Measurements from ENCODE around the gene SEMA5A. TPM values are rescaled to one million over a fixed set of nuclear protein-coding genes. Genes with fewer than 3 reads are reported as not detected.

The SEMA5A gene
- total RNA-seq, 3 donors from 2014 or later = 20.3 to 43.8 (median 33.6) TPM

DNA sequence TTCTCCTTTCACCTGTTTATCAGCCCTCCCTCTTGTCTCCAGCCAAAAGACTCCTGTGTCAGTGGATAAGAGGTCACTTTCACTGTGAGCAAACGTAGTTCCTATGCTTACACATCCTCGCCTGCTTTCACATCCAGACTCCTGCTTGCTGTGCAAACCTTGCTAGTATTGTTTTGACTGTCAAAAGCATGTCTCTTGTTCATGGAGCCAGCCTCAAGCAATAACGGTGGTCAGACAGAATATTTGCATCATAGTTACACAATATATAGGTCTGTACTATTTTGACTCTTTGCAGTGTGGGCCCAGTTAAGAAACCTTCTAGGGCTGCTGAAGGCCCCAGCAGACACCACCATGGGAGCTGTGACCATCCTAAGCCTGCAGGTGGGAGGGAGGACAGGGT is 420.0 kb downstream of the SEMA5A start:
- no peaks in the 10 kb centered on the region for H3K36me3 ChIP-seq (ENCODE audit: low read depth)

GRCh38 chr5:9124838-9125237 is 421.0 kb downstream of the SEMA5A start:
- no peak for DNase-seq
- H3K36me3 ChIP-seq (ENCODE audit: low read depth) = no peaks in the 10 kb centered on the region
- no peaks in the 10 kb centered on the region for H3K9me3 ChIP-seq
- no peak for ATAC-seq
- no peaks in the 10 kb centered on the region for H3K4me1 ChIP-seq (ENCODE audit: low read depth)
- TF ChIP-seq CTCF (IDR thresholded peaks at IDR 0.05) = no peak
- intact Hi-C loops (cut with DNase I, micrococcal nuclease) = no loop called here
- no peak overlapping the region for H3K4me3 ChIP-seq

More for the DNA sequence above, 420.0 kb downstream of the SEMA5A start:
- intact Hi-C loops (cut with DNase I, micrococcal nuclease) = no loop called here
- H3K4me3 ChIP-seq = no peak overlapping the region
- no peak for DNase-seq
- TF ChIP-seq CTCF (IDR thresholded peaks at IDR 0.05) = no peak
- ATAC-seq = no peak
- no peaks in the 10 kb centered on the region for H3K9me3 ChIP-seq
- H3K4me1 ChIP-seq (ENCODE audit: low read depth) = no peaks in the 10 kb centered on the region

DNA sequence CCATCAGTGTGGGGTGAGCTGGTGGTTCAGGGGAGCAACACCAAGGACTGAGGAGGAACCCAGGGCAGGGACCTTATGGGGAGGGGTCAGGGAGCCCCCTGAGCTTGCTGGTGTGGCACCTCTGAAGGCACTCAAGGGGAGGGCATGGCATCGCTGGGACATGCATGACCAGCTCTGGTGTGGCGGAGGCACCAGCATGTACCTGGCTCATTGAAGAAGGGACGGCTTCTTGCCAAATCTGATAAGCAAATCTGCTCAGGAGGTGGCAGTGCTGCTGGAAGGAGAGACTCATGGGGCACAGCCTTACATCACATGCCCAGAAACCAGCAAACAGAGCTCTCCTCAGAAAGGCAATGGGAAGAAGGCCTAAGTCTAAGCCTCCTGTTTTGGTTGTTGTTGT is 421.8 kb downstream of the SEMA5A start:
- Histone ChIP-seq H3K4me1 (ENCODE audit: low read depth) (no peaks in the 10 kb centered on the region), H3K9me3 (no peaks in the 10 kb centered on the region), H3K36me3 (ENCODE audit: low read depth) (no peaks in the 10 kb centered on the region), H3K4me3 (no peak overlapping the region)
- no peak for DNase-seq
- intact Hi-C loops (cut with DNase I, micrococcal nuclease) = no loop called here
- TF ChIP-seq CTCF (IDR thresholded peaks at IDR 0.05) = no peak
- ATAC-seq = no peak

GRCh38 chr5:9122528-9122927 is 423.3 kb downstream of the SEMA5A start:
- no peaks in the 10 kb centered on the region for H3K4me1 ChIP-seq (ENCODE audit: low read depth)
- intact Hi-C loops (cut with DNase I, micrococcal nuclease) = no loop called here
- no peaks in the 10 kb centered on the region for H3K36me3 ChIP-seq (ENCODE audit: low read depth)
- DNase-seq (no peak), ATAC-seq (no peak)
- no peak overlapping the region for H3K4me3 ChIP-seq
- TF ChIP-seq CTCF (IDR thresholded peaks at IDR 0.05) = no peak
- H3K9me3 ChIP-seq = no peaks in the 10 kb centered on the region

DNA sequence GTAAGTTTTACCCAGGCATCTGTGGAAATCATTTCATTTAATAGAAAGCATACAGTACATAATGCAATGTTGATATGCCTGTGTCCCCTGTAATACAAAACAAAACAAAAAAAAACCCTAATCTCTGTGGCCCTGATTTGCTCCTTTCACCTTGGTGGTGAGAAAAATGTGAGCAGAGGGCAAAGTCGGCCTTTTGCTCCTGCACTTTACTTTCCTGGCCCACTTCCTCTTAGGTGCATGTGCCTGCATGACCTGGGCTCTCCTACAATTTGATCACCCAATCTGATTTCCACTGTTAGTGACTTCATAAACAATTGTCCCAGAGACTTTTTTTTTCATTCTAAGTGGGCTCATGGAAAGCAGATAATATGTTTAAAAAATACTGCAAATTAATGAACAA is 424.3 kb downstream of the SEMA5A start:
- Histone ChIP-seq H3K4me1 (ENCODE audit: low read depth) (no peaks in the 10 kb centered on the region), H3K36me3 (ENCODE audit: low read depth) (no peaks in the 10 kb centered on the region), H3K4me3 (no peak overlapping the region), H3K9me3 (no peaks in the 10 kb centered on the region)
- no peak for TF ChIP-seq CTCF (IDR thresholded peaks at IDR 0.05)
- intact Hi-C loops (cut with DNase I, micrococcal nuclease) = no loop called here
- DNase-seq (peak in 1 of 3 donors; percentile 17), ATAC-seq (peak; percentile 60)

GRCh38 chr5:9118852-9119251 is 427.0 kb downstream of the SEMA5A start:
- no peaks in the 10 kb centered on the region for H3K9me3 ChIP-seq
- DNase-seq (no peak), ATAC-seq (no peak)
- TF ChIP-seq CTCF (IDR thresholded peaks at IDR 0.05) = no peak
- H3K4me3 ChIP-seq = no peak overlapping the region
- intact Hi-C loops (cut with DNase I, micrococcal nuclease) = no loop called here
- H3K36me3 ChIP-seq (ENCODE audit: low read depth) = no peaks in the 10 kb centered on the region
- H3K4me1 ChIP-seq (ENCODE audit: low read depth) = no peaks in the 10 kb centered on the region
